Activated T-helper 1 cell treated with anti-CD3 and anti-CD28 coated beads, Interleukin-12 subunit alpha, Interleukin-12 subunit beta, Interleukin-2, Interleukin-4 antibody, amounts not matched to agents 30 ng/mL and 10 ng/mL and 1 ng/mL, durations not matched to agents 14 hours and 24 hours and 36 hours (primary cell): ENCODE measurements around the gene MMP15. TPM values are rescaled to one million over a fixed set of nuclear protein-coding genes. Genes with fewer than 3 reads are reported as not detected.

ENCODE experiments used
- DNase-seq: peaks from one replicate; pipeline ENCODE4 v3.0.0; 2021; ENCODE audit warnings: low spot score
- H3K27ac Mint-ChIP-seq: one replicate; pipeline ENCODE4 v1.8.0; 2021; ENCODE audit warnings: mild to moderate bottlenecking, mixed read lengths
- H3K27me3 Mint-ChIP-seq: one replicate; pipeline ENCODE4 v1.8.0; 2022; ENCODE audit warnings: mild to moderate bottlenecking, moderate library complexity, mixed read lengths; ENCODE audit not compliant: insufficient read depth
- H3K36me3 Mint-ChIP-seq: one replicate; pipeline ENCODE4 v1.8.0; 2021; ENCODE audit warnings: low read depth, mixed read lengths
- H3K4me1 Mint-ChIP-seq: one replicate; pipeline ENCODE4 v1.8.0; 2021; ENCODE audit warnings: low read depth, mixed read lengths
- H3K4me3 Mint-ChIP-seq: one replicate; pipeline ENCODE4 v1.8.0; 2021; ENCODE audit warnings: mild to moderate bottlenecking, moderate library complexity, mixed read lengths
- H3K9me3 Mint-ChIP-seq: one replicate; pipeline ENCODE4 v1.8.0; 2021; ENCODE audit warnings: mixed read lengths
- intact Hi-C: fragments of 100-400 bp; cut with micrococcal nuclease; formaldehyde crosslinking; loops from one replicate; pipeline ENCODE4 v1.15.1; 2024
- total RNA-seq: library from RNA; stranded (reverse); gene quantifications from 2 replicates; pipeline ENCODE4 v1.2.3, GENCODE V29; 2022

The MMP15 gene
- total RNA-seq, 1 donor from 2014 or later: 1.3 TPM

GRCh38 chr16:58026705-58027160, 1.2 kb downstream of the MMP15 start:
- Mint-ChIP-seq H3K27me3 (peaks cover 28% of the 10 kb centered on the region), H3K27ac (no peak overlapping the region), H3K9me3 (no peaks in the 10 kb centered on the region), H3K36me3 (no peaks in the 10 kb centered on the region), H3K4me1 (peaks cover 8% of the 10 kb centered on the region), H3K4me3 (no peak overlapping the region)
- no peak for DNase-seq
- intact Hi-C loops: loop anchor here (1.0 kb wide), 1 partner anchor 210 kb away; no protein-coding TSS in a partner anchor

- DNase-seq: no peak
- H3K4me3 Mint-ChIP-seq: no peak overlapping the region
- H3K4me1 Mint-ChIP-seq: peaks cover 8% of the 10 kb centered on the region
- no peak overlapping the region for H3K27ac Mint-ChIP-seq
- no peaks in the 10 kb centered on the region for H3K36me3 Mint-ChIP-seq
- intact Hi-C loops: no loop called here
- H3K27me3 Mint-ChIP-seq: peaks cover 28% of the 10 kb centered on the region
- H3K9me3 Mint-ChIP-seq: no peaks in the 10 kb centered on the region
Observed at GRCh38 chr16:58027161-58027915, 1.8 kb downstream of the MMP15 start.

GRCh38 chr16:58027916-58028455, 2.4 kb downstream of the MMP15 start:
- intact Hi-C loops: no loop called here
- H3K27ac Mint-ChIP-seq: no peak overlapping the region
- peak overlapping the region; percentile 67 for H3K4me3 Mint-ChIP-seq
- H3K36me3 Mint-ChIP-seq: no peaks in the 10 kb centered on the region
- no peak for DNase-seq
- no peaks in the 10 kb centered on the region for H3K9me3 Mint-ChIP-seq
- H3K27me3 Mint-ChIP-seq: peaks cover 28% of the 10 kb centered on the region
- H3K4me1 Mint-ChIP-seq: peaks cover 8% of the 10 kb centered on the region

GRCh38 chr16:58028541-58029070, 3.1 kb downstream of the MMP15 start:
- no peaks in the 10 kb centered on the region for H3K36me3 Mint-ChIP-seq
- intact Hi-C loops: no loop called here
- peaks cover 27% of the 10 kb centered on the region for H3K27me3 Mint-ChIP-seq
- DNase-seq: no peak
- no peaks in the 10 kb centered on the region for H3K9me3 Mint-ChIP-seq
- no peak overlapping the region for H3K4me3 Mint-ChIP-seq
- H3K4me1 Mint-ChIP-seq: peaks cover 8% of the 10 kb centered on the region
- no peak overlapping the region for H3K27ac Mint-ChIP-seq

- Mint-ChIP-seq H3K4me3 (no peak overlapping the region), H3K9me3 (no peaks in the 10 kb centered on the region), H3K27me3 (peaks cover 20% of the 10 kb centered on the region), H3K27ac (no peak overlapping the region), H3K36me3 (no peaks in the 10 kb centered on the region), H3K4me1 (peaks cover 8% of the 10 kb centered on the region)
- DNase-seq: no peak
- intact Hi-C loops: no loop called here
Observed at GRCh38 chr16:58029410-58029809, 3.9 kb downstream of the MMP15 start.

GRCh38 chr16:58030136-58030840, 4.7 kb downstream of the MMP15 start:
- no peaks in the 10 kb centered on the region for H3K4me1 Mint-ChIP-seq
- no peaks in the 10 kb centered on the region for H3K9me3 Mint-ChIP-seq
- no peak for DNase-seq
- no peak overlapping the region for H3K27ac Mint-ChIP-seq
- no peaks in the 10 kb centered on the region for H3K36me3 Mint-ChIP-seq
- no peak overlapping the region for H3K4me3 Mint-ChIP-seq
- H3K27me3 Mint-ChIP-seq: peaks cover 13% of the 10 kb centered on the region
- intact Hi-C loops: no loop called here

GRCh38 chr16:58031016-58031800, 5.7 kb downstream of the MMP15 start:
- Mint-ChIP-seq H3K9me3 (no peaks in the 10 kb centered on the region), H3K27ac (no peak overlapping the region), H3K27me3 (peaks cover 13% of the 10 kb centered on the region), H3K4me3 (no peak overlapping the region), H3K4me1 (no peaks in the 10 kb centered on the region), H3K36me3 (no peaks in the 10 kb centered on the region)
- DNase-seq: no peak
- intact Hi-C loops: no loop called here

- DNase-seq: no peak
- no peak overlapping the region for H3K27ac Mint-ChIP-seq
- no peaks in the 10 kb centered on the region for H3K36me3 Mint-ChIP-seq
- H3K4me3 Mint-ChIP-seq: no peak overlapping the region
- no peaks in the 10 kb centered on the region for H3K9me3 Mint-ChIP-seq
- peaks cover 12% of the 10 kb centered on the region for H3K27me3 Mint-ChIP-seq
- intact Hi-C loops: no loop called here
- no peaks in the 10 kb centered on the region for H3K4me1 Mint-ChIP-seq
Observed at GRCh38 chr16:58032710-58033293, 7.2 kb downstream of the MMP15 start.

- Mint-ChIP-seq H3K9me3 (no peaks in the 10 kb centered on the region), H3K4me3 (no peak overlapping the region), H3K27me3 (peaks cover 4% of the 10 kb centered on the region), H3K4me1 (no peaks in the 10 kb centered on the region), H3K27ac (no peak overlapping the region), H3K36me3 (no peaks in the 10 kb centered on the region)
- intact Hi-C loops: no loop called here
- DNase-seq: no peak
Observed at GRCh38 chr16:58034128-58034685, 8.7 kb downstream of the MMP15 start.

- H3K27ac Mint-ChIP-seq: no peak overlapping the region
- H3K4me1 Mint-ChIP-seq: no peaks in the 10 kb centered on the region
- no peak overlapping the region for H3K4me3 Mint-ChIP-seq
- no peaks in the 10 kb centered on the region for H3K36me3 Mint-ChIP-seq
- intact Hi-C loops: no loop called here
- no peak for DNase-seq
- no peaks in the 10 kb centered on the region for H3K9me3 Mint-ChIP-seq
- peaks cover 3% of the 10 kb centered on the region for H3K27me3 Mint-ChIP-seq
Observed at GRCh38 chr16:58034774-58035173, 9.2 kb downstream of the MMP15 start.

GRCh38 chr16:58035356-58036170, 10.0 kb downstream of the MMP15 start:
- DNase-seq: no peak
- Mint-ChIP-seq H3K9me3 (no peaks in the 10 kb centered on the region), H3K27ac (no peak overlapping the region), H3K4me3 (no peak overlapping the region), H3K27me3 (peaks cover 2% of the 10 kb centered on the region), H3K4me1 (no peaks in the 10 kb centered on the region), H3K36me3 (no peaks in the 10 kb centered on the region)
- intact Hi-C loops: no loop called here
